Measurements from ENCODE around the gene PPP2R2D.
A peak's percentile ranks its signal among the peaks of the same experiment; 100 is the strongest.
"Not testable (repeated sequence)": the region's sequence is repeated elsewhere in the genome, so short reads cannot be mapped to it uniquely, and the experiment has no call there.

PPP2R2D gene

DNA sequence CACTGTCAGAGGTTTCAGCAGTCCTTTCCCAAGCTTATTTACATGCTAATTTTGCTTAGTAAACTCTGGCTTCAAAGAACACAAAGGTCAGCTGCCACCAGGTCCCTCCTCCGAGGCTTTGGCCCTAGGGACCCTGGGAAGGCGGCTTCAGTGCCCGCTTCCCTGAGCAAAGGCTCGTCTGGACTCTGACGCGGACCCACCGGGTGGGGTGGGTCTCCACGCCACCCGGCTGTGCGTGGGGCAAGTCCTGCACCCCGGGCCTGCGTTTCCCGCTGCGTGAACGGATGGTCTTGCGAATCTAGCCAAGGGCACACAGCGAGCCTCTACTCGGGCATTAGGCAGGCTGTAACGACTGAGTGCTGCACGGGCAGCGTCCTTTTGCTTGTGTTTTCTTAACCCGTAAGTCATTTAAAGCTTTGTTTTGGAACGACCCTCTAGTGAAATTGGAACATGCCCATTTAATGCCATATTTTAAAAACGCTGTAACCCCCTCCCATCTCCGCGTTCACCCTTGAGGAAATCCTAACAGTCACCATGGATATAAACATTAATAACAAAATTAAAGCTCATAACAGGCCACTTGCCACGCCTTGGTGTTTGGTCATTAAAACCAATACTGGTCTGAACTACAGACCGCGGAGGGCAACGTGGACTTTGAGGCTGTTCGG is 80.1 kb downstream of the PPP2R2D start:
- Histone ChIP-seq H3K4me3 (ENCODE audit: insufficient read depth, low read depth, low read length, poor library complexity, severe bottlenecking) (peak overlapping the region; percentile 83), H3K27ac (ENCODE audit: insufficient read depth, low read length, poor library complexity, severe bottlenecking) (peak overlapping the region; percentile 63), H3K9me3 (ENCODE audit: control insufficient read depth, low read length) (no peaks in the 10 kb centered on the region), H3K27me3 (replicated peaks; ENCODE audit: control insufficient read depth, insufficient read depth, low read length, poor library complexity, severe bottlenecking) (no peaks in the 10 kb centered on the region), H3K4me1 (ENCODE audit: control insufficient read depth, insufficient read depth, low read length, poor library complexity, severe bottlenecking) (peaks cover 18% of the 10 kb centered on the region), H3K36me3 (ENCODE audit: control insufficient read depth, insufficient read depth, low read length) (no peaks in the 10 kb centered on the region)
- DNase-seq = no peak

DNA sequence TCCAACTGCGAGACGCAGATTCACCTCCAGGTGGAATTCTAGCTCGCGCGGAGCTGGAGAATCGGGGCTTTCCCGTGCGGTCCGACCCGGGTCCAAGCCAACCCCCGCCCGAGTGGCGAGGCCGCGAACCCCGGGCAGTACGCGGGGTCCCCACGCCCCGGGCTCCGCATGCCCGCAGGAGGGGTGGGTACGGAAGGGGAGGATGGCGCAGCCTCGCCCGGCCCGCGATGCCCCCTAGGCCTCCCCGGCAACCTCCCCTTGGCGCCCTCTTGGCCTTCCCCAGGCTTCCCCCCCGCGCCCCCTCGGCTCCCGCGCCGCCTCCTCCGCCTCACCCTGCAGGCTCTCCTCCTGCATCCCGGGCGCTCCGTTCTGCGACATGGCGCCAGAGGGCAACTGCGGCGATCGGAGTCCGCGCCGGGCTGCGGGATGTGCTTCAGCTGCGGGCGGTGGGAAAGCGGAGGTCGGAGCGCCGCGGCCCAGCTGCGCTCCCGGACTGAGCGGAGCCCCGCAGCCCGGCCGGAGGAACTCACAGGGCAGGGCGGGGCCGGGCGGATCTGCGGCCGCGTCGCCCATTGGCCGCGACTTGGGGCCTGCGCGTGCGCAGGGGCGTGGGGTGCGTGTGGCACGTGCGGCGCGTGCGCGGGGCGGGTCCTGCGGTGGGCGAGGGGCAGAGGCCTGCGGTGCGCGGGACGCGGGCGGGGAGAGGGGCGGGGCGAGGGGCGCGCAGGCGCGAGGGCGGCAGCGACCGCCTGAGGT is 80.8 kb downstream of the PPP2R2D start, which contains the start of gene BNIP3:
Gene BNIP3, minus strand, starts transcription at position 495 of the 756 bp plus-strand sequence. Its CDS starts 117 bp downstream, at position 378.
- peaks cover 18% of the 10 kb centered on the region for H3K4me1 ChIP-seq (ENCODE audit: control insufficient read depth, insufficient read depth, low read length, poor library complexity, severe bottlenecking)
- H3K36me3 ChIP-seq (ENCODE audit: control insufficient read depth, insufficient read depth, low read length) = no peaks in the 10 kb centered on the region
- peak; percentile 90 to 93 (median 92) for DNase-seq
- no peaks in the 10 kb centered on the region for H3K9me3 ChIP-seq (ENCODE audit: control insufficient read depth, low read length)
- H3K27ac ChIP-seq (ENCODE audit: insufficient read depth, low read length, poor library complexity, severe bottlenecking) = peak within 1 kb of the TSS; percentile 63
- H3K27me3 ChIP-seq (replicated peaks; ENCODE audit: control insufficient read depth, insufficient read depth, low read length, poor library complexity, severe bottlenecking) = no peaks in the 10 kb centered on the region
- peak within 1 kb of the TSS; percentile 83 for H3K4me3 ChIP-seq (ENCODE audit: insufficient read depth, low read depth, low read length, poor library complexity, severe bottlenecking)

DNA sequence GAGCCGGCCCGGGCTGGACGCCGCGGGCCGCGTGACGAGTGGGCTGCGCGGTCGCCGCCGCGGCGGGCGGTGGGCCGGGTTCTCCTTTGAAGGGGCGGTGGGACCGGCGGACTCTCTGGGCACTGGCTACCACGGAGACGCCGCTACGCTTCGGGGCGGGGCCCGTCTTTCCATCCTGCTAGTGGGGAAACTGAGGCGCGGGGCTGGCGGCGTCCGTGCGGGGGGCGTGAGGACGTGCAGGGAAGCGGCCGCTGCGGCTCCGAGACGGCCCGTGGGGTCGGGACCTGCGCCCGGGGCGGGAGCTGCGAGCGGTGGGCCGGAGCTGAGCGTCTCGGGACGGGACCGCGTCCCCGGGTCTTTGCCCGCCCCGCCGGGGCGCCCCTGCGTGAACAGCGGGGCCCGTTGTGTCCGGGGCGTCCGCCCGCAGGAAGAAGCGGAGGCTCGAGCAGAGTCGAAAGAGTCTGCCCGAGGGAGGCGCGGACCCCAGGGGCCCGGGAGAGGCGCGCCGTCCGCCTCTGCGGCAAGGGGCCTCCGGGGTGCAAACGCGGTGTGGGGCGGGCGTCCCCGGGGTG is 81.5 kb downstream of the PPP2R2D start:
- H3K27ac ChIP-seq (ENCODE audit: insufficient read depth, low read length, poor library complexity, severe bottlenecking) = no peak overlapping the region
- H3K4me3 ChIP-seq (ENCODE audit: insufficient read depth, low read depth, low read length, poor library complexity, severe bottlenecking) = peak overlapping the region; percentile 71
- no peak for DNase-seq
- H3K36me3 ChIP-seq (ENCODE audit: control insufficient read depth, insufficient read depth, low read length) = no peaks in the 10 kb centered on the region
- H3K27me3 ChIP-seq (replicated peaks; ENCODE audit: control insufficient read depth, insufficient read depth, low read length, poor library complexity, severe bottlenecking) = no peaks in the 10 kb centered on the region
- peaks cover 18% of the 10 kb centered on the region for H3K4me1 ChIP-seq (ENCODE audit: control insufficient read depth, insufficient read depth, low read length, poor library complexity, severe bottlenecking)
- no peaks in the 10 kb centered on the region for H3K9me3 ChIP-seq (ENCODE audit: control insufficient read depth, low read length)

DNA sequence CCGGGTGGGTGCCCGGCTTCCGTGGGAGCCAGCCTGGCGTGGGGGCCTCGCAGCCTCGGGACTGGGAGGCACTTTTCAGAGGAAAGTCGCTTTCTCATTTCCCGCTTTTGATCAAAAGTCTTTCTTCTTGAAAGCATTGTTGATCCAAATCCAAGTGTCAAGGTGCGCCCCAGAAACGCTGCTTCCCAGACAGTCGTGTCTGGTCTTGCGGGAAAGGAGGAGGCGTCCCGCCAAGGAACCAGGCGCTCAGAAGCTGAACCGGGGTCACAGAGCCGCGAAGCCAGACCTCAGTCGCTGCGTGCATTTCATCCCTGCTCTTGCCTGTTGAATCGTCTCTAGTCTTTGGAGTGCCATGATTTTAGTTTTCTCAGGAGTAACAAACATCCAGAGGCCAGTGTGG is 82.0 kb downstream of the PPP2R2D start:
- H3K9me3 ChIP-seq (ENCODE audit: control insufficient read depth, low read length) = no peaks in the 10 kb centered on the region
- no peak for DNase-seq
- peaks cover 18% of the 10 kb centered on the region for H3K4me1 ChIP-seq (ENCODE audit: control insufficient read depth, insufficient read depth, low read length, poor library complexity, severe bottlenecking)
- no peaks in the 10 kb centered on the region for H3K27me3 ChIP-seq (replicated peaks; ENCODE audit: control insufficient read depth, insufficient read depth, low read length, poor library complexity, severe bottlenecking)
- H3K36me3 ChIP-seq (ENCODE audit: control insufficient read depth, insufficient read depth, low read length) = no peaks in the 10 kb centered on the region
- peak overlapping the region; percentile 71 for H3K4me3 ChIP-seq (ENCODE audit: insufficient read depth, low read depth, low read length, poor library complexity, severe bottlenecking)
- no peak overlapping the region for H3K27ac ChIP-seq (ENCODE audit: insufficient read depth, low read length, poor library complexity, severe bottlenecking)

- no peaks in the 10 kb centered on the region for H3K27me3 ChIP-seq (replicated peaks; ENCODE audit: control insufficient read depth, insufficient read depth, low read length, poor library complexity, severe bottlenecking)
- DNase-seq = no peak
Observed at GRCh38 chr10:131983780-131984179, 83.0 kb downstream of the PPP2R2D start.

GRCh38 chr10:131986851-131987250 is 86.0 kb downstream of the PPP2R2D start:
- DNase-seq; H3K4me3 ChIP-seq (ENCODE audit: insufficient read depth, low read depth, low read length, poor library complexity, severe bottlenecking); H3K4me1 ChIP-seq (ENCODE audit: control insufficient read depth, insufficient read depth, low read length, poor library complexity, severe bottlenecking); H3K27ac ChIP-seq (ENCODE audit: insufficient read depth, low read length, poor library complexity, severe bottlenecking); H3K36me3 ChIP-seq (ENCODE audit: control insufficient read depth, insufficient read depth, low read length); H3K27me3 ChIP-seq (replicated peaks; ENCODE audit: control insufficient read depth, insufficient read depth, low read length, poor library complexity, severe bottlenecking); H3K9me3 ChIP-seq (ENCODE audit: control insufficient read depth, low read length): not testable (repeated sequence)

More at GRCh38 chr10:131983780-131984179, 83.0 kb downstream of the PPP2R2D start:
- H3K4me3 ChIP-seq (ENCODE audit: insufficient read depth, low read depth, low read length, poor library complexity, severe bottlenecking) = no peak overlapping the region
- H3K9me3 ChIP-seq (ENCODE audit: control insufficient read depth, low read length) = no peaks in the 10 kb centered on the region
- H3K36me3 ChIP-seq (ENCODE audit: control insufficient read depth, insufficient read depth, low read length) = no peaks in the 10 kb centered on the region
- H3K27ac ChIP-seq (ENCODE audit: insufficient read depth, low read length, poor library complexity, severe bottlenecking) = no peak overlapping the region
- peaks cover 14% of the 10 kb centered on the region for H3K4me1 ChIP-seq (ENCODE audit: control insufficient read depth, insufficient read depth, low read length, poor library complexity, severe bottlenecking)

GRCh38 chr10:131987301-131987700 is 86.5 kb downstream of the PPP2R2D start:
- not testable (repeated sequence) for H3K9me3 ChIP-seq (ENCODE audit: control insufficient read depth, low read length); DNase-seq; H3K36me3 ChIP-seq (ENCODE audit: control insufficient read depth, insufficient read depth, low read length); H3K4me3 ChIP-seq (ENCODE audit: insufficient read depth, low read depth, low read length, poor library complexity, severe bottlenecking); H3K27me3 ChIP-seq (replicated peaks; ENCODE audit: control insufficient read depth, insufficient read depth, low read length, poor library complexity, severe bottlenecking); H3K27ac ChIP-seq (ENCODE audit: insufficient read depth, low read length, poor library complexity, severe bottlenecking); H3K4me1 ChIP-seq (ENCODE audit: control insufficient read depth, insufficient read depth, low read length, poor library complexity, severe bottlenecking)

DNA sequence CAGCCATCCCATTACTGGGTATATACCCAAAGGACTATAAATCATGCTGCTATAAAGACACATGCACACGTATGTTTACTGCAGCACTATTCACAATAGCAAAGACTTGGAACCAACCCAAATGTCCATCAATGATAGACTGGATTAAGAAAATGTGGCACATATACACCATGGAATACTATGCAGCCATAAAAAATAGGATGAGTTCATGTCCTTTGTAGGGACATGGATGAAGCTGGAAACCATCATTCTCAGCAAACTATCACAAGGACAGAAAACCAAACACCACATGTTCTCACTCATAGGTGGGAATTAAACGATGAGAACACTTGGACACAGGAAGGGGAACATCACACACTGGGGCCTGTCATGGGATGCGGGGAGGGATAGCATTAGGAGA is 87.0 kb downstream of the PPP2R2D start:
- H3K9me3 ChIP-seq (ENCODE audit: control insufficient read depth, low read length); H3K4me1 ChIP-seq (ENCODE audit: control insufficient read depth, insufficient read depth, low read length, poor library complexity, severe bottlenecking); H3K36me3 ChIP-seq (ENCODE audit: control insufficient read depth, insufficient read depth, low read length); H3K27ac ChIP-seq (ENCODE audit: insufficient read depth, low read length, poor library complexity, severe bottlenecking); H3K4me3 ChIP-seq (ENCODE audit: insufficient read depth, low read depth, low read length, poor library complexity, severe bottlenecking); H3K27me3 ChIP-seq (replicated peaks; ENCODE audit: control insufficient read depth, insufficient read depth, low read length, poor library complexity, severe bottlenecking); DNase-seq: not testable (repeated sequence)

DNA sequence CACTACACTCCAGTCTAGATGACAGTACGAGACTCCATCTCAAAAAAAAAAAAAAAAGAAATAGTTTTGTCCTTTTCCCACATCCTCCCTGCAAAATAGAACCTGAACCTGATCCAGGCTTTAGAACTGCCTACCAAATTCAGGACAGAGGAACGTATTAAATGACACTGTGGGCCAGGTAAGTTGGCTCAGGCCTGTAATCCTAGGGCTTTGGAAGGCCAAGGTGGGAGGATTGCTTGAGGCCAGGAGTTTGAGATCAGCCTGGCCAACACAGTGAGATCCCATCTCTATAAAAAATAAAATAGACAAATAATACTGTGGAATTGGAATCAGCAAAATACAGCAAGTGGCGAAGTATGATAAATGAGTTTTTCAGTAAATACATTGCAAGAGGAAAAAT is 90.9 kb downstream of the PPP2R2D start:
- H3K27me3 ChIP-seq (replicated peaks; ENCODE audit: control insufficient read depth, insufficient read depth, low read length, poor library complexity, severe bottlenecking) = no peaks in the 10 kb centered on the region
- H3K9me3 ChIP-seq (ENCODE audit: control insufficient read depth, low read length) = no peaks in the 10 kb centered on the region
- no peak for DNase-seq
- H3K27ac ChIP-seq (ENCODE audit: insufficient read depth, low read length, poor library complexity, severe bottlenecking) = no peak overlapping the region
- no peak overlapping the region for H3K4me3 ChIP-seq (ENCODE audit: insufficient read depth, low read depth, low read length, poor library complexity, severe bottlenecking)
- no peaks in the 10 kb centered on the region for H3K36me3 ChIP-seq (ENCODE audit: control insufficient read depth, insufficient read depth, low read length)
- H3K4me1 ChIP-seq (ENCODE audit: control insufficient read depth, insufficient read depth, low read length, poor library complexity, severe bottlenecking) = no peaks in the 10 kb centered on the region

DNA sequence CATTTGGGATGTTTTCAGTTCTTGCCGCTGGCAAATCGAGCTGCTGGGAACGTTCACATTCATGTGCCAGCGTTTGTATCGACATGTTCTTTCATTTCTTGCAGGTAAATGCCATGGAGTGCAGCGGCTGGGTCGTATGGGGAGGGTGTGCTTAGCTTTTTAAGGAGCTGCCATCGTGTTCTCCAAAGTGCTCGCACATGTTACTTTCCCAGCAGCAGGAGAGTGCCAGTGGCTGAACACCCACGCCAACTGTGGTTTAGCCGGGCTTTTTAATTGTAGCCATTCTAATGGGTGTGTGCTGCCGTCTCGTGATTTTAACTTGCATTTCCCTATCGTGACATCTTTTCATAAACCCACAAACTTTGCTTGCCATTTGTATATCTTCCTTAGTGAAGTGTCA is 92.5 kb downstream of the PPP2R2D start:
- Histone ChIP-seq H3K9me3 (ENCODE audit: control insufficient read depth, low read length) (no peaks in the 10 kb centered on the region), H3K27ac (ENCODE audit: insufficient read depth, low read length, poor library complexity, severe bottlenecking) (no peak overlapping the region), H3K36me3 (ENCODE audit: control insufficient read depth, insufficient read depth, low read length) (no peaks in the 10 kb centered on the region), H3K27me3 (replicated peaks; ENCODE audit: control insufficient read depth, insufficient read depth, low read length, poor library complexity, severe bottlenecking) (no peaks in the 10 kb centered on the region), H3K4me3 (ENCODE audit: insufficient read depth, low read depth, low read length, poor library complexity, severe bottlenecking) (no peak overlapping the region), H3K4me1 (ENCODE audit: control insufficient read depth, insufficient read depth, low read length, poor library complexity, severe bottlenecking) (no peaks in the 10 kb centered on the region)
- DNase-seq = no peak

Data from effector memory CD4-positive, alpha-beta T cell (primary cell).